Esophagus squamous epithelium (tissue), 4 donors: ENCODE data around the gene PPP2R5C.

ENCODE experiments used
- POLR2A ChIP-seq, 4 donors: fragments of 450-650 bp; IDR thresholded peaks; one replicate each; pipeline ENCODE4 v1.6.1; 2017; ENCODE audit warnings: antibody characterized with exemption in 4 of 4, mild to moderate bottlenecking in 4 of 4, moderate library complexity in 3 of 4
- TF ChIP-seq, protein P1 (sequence below), 6 experiments: fragments of 450-650 bp in 4 of 6; fragments of 200-600 bp in 2 of 6; sonication (generic) in 2 of 6; IDR thresholded peaks; one replicate each; pipeline ENCODE4 v1.5.1; 2016 to 2019; ENCODE audit warnings: antibody characterized with exemption in 6 of 6, mild to moderate bottlenecking in 4 of 6, moderate library complexity in 4 of 6

DNA sequence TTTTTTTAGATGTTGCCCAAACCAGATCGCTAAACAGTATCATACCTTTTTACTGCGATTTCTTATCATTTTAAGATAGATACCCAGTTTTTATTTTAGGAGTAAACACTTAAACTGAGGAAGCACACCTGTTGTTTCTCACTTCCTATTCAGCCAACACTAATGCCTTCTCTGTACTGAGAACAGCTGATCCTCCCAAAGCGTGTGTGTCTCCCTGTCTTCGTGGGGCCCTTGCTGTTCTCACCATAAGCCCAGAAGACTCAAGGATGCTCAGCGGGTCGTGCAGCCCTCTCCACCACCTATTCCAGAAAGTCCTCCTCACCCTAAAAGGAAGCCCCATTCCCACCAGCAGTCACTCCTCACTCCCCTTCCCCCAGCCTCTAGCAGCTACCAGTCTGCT lies 14.8 kb downstream of the PPP2R5C start:
- TF ChIP-seq, protein P1, sequence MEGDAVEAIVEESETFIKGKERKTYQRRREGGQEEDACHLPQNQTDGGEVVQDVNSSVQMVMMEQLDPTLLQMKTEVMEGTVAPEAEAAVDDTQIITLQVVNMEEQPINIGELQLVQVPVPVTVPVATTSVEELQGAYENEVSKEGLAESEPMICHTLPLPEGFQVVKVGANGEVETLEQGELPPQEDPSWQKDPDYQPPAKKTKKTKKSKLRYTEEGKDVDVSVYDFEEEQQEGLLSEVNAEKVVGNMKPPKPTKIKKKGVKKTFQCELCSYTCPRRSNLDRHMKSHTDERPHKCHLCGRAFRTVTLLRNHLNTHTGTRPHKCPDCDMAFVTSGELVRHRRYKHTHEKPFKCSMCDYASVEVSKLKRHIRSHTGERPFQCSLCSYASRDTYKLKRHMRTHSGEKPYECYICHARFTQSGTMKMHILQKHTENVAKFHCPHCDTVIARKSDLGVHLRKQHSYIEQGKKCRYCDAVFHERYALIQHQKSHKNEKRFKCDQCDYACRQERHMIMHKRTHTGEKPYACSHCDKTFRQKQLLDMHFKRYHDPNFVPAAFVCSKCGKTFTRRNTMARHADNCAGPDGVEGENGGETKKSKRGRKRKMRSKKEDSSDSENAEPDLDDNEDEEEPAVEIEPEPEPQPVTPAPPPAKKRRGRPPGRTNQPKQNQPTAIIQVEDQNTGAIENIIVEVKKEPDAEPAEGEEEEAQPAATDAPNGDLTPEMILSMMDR (IDR thresholded peaks at IDR 0.05) = no peak
- no peak for TF ChIP-seq POLR2A (IDR thresholded peaks at IDR 0.05)
